Pancreas (tissue), 10 donors: Measurements from ENCODE around the gene CATSPERE. TPM values are rescaled to one million over a fixed set of nuclear protein-coding genes. Genes with fewer than 3 reads are reported as not detected.
"Not testable (repeated sequence)": the region's sequence is repeated elsewhere in the genome, so short reads cannot be mapped to it uniquely, and the experiment has no call there.

ENCODE experiments used
- ATAC-seq, 4 donors: fragments of 200-7000 bp; cut with Tn5 transposase; one replicate each; pipeline versions ENCODE4 v1.8.0 to v1.9.1; 2020; ENCODE audit warnings: mild to moderate bottlenecking in 4 of 4, moderate library complexity in 4 of 4
- DNase-seq, 6 donors: peaks; one replicate each; pipeline ENCODE4 v3.0.0-alpha.2; 2020
- FAIRE-seq: peaks from 2 replicates; lab custom pipeline; 2012; peaks lifted over from hg19 to GRCh38; lab: Jason Lieb, UNC
- H3K27ac ChIP-seq, 4 donors: fragments of 200-600 bp; sonication (generic); 1 replicate in 3 of 4; 2 replicates in 1 of 4; pipeline versions ENCODE4 v1.5.0 to v1.8.0; 2020
- H3K27me3 ChIP-seq, 4 donors: fragments of 200-600 bp; one replicate each; pipeline ENCODE4 v1.8.0; 2021
- H3K36me3 ChIP-seq, 3 donors: fragments of 200-600 bp; sonication (generic) in 1 of 3; one replicate each; pipeline versions ENCODE4 v1.5.0 to v1.8.0; 2020 to 2021
- H3K4me1 ChIP-seq, 3 donors: fragments of 200-600 bp; one replicate each; pipeline ENCODE4 v1.8.0; 2021
- H3K4me3 ChIP-seq, 4 donors: fragments of 200-600 bp; sonication (generic) in 2 of 4; one replicate each; pipeline versions ENCODE4 v1.5.0 to v1.8.0; 2020 to 2021
- H3K9me3 ChIP-seq, 4 donors: fragments of 200-600 bp; one replicate each; pipeline ENCODE4 v1.8.0; 2021
- WGBS, 2 donors: extraction: QIAGEN DNeasy Blood & Tissue Kit; methylation state at CpG; one replicate each; pipeline ENCODE4 v1.1.7; 2013; 5-methylcytosine and 5-hydroxymethylcytosine counted together
- intact Hi-C, 3 donors: fragments of 100-400 bp; cut with DNase I; formaldehyde crosslinking; loops; one replicate each; pipeline versions ENCODE4 v1.11.1 to v1.14.2; 2022
- polyA plus RNA-seq, 2 donors: library from polyadenylated mRNA; stranded (reverse); fragments of 200-250 nt; gene quantifications; one replicate each; pipeline ENCODE4 v1.2.3, GENCODE V29; 2013
- total RNA-seq, 6 donors: library from RNA; stranded (reverse); fragmentation: NEBNext Ultra II Directional in 4 of 6; extraction: Animal tissue kit (Norgen Biotek cat#: 25700) in 4 of 6; gene quantifications; one replicate each; pipeline versions ENCODE4 v1.2.1 to v1.2.4, GENCODE V29; 2021 to 2023
- TF ChIP-seq, protein P1 (sequence below), 4 donors: fragments of 200-600 bp; sonication (generic) in 3 of 4; IDR thresholded peaks; one replicate each; pipeline versions ENCODE4 v1.5.0 to v1.8.0; 2021; ENCODE audit warnings: antibody characterized with exemption in 4 of 4
- donor health status: healthy with polysubstance abuse.
- donor health status: DM: no; HTN: no; CAD: no; lungs with moderate emphysema.
- donor health status: DM: no; HTN: no; CAD: no.
- donor health status: control.
- donor health status: control.
- donor health status: Bipolar disorder and iron deficiency.
- donor health status: DM: yes; HTN: yes; CAD: no.
- donor health status: DM: no; HTN: no; CAD: no.
- donor health status: DM: no; HTN: no; CAD: no.
- donor health status: DM: yes; HTN: yes; CAD: no.

The CATSPERE gene
- total and polyA plus RNA-seq, 8 donors: 0.19 to 1.2 (median 0.57) TPM

DNA sequence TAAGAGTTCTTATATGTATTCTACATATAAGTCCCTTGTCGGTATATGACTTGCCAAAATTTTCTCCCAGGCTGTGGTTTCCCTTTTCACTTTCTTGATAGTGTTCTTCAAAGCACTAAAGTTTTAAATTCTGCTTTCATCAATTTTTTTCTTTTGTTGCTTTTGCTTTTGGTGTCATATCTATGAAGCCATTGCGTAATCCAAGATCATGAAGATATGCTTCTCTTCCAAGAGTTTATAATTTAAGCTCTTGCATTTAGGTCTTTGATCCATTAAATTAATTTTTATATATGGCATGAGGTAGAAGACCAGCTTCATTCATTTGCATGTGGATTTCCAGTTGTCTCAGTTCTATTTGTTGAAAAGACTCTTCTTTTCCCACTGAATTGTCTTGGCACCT lies 214.1 kb downstream of the CATSPERE start:
- Histone ChIP-seq H3K4me3 (no peak overlapping the region), H3K9me3 (no peaks in the 10 kb centered on the region), H3K27me3 (no peaks in the 10 kb centered on the region), H3K27ac (no peak overlapping the region), H3K36me3 (no peaks in the 10 kb centered on the region), H3K4me1 (peaks cover 0 to 3% (median 0%) of the 10 kb centered on the region in 3 donors)
- 96 to 99% methylated on average over 2 of the region's 2 CpGs for WGBS, 2 donors
- no peak for FAIRE-seq
- DNase-seq: no peak
- TF ChIP-seq, protein P1, sequence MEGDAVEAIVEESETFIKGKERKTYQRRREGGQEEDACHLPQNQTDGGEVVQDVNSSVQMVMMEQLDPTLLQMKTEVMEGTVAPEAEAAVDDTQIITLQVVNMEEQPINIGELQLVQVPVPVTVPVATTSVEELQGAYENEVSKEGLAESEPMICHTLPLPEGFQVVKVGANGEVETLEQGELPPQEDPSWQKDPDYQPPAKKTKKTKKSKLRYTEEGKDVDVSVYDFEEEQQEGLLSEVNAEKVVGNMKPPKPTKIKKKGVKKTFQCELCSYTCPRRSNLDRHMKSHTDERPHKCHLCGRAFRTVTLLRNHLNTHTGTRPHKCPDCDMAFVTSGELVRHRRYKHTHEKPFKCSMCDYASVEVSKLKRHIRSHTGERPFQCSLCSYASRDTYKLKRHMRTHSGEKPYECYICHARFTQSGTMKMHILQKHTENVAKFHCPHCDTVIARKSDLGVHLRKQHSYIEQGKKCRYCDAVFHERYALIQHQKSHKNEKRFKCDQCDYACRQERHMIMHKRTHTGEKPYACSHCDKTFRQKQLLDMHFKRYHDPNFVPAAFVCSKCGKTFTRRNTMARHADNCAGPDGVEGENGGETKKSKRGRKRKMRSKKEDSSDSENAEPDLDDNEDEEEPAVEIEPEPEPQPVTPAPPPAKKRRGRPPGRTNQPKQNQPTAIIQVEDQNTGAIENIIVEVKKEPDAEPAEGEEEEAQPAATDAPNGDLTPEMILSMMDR (IDR thresholded peaks at IDR 0.05): no peak
- intact Hi-C loops: no loop called here
- ATAC-seq: no peak

DNA sequence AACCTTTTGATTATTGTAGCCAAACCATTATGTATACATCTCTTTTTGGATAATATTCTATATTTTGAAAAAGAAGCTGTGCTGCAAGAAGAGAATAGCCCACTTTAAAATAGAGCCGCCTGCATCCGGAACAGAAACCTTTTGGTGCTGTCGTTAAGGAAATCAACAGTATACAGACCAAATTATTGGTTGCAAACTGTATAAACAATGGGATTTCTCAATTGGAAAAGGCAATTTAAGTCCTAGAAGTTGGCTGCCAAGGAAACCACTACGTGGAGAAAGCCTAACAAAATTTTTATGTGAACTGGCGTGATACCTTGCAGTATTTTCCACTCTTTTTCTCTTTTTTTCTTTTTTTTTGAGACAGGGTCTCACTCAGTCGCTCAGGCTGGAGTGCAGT lies 217.6 kb downstream of the CATSPERE start:
- H3K27ac ChIP-seq: no peak overlapping the region
- FAIRE-seq (no peak), ATAC-seq (no peak), DNase-seq (no peak)
- no peaks in the 10 kb centered on the region for H3K27me3 ChIP-seq
- TF ChIP-seq, protein P1 (IDR thresholded peaks at IDR 0.05): no peak
- H3K4me1 ChIP-seq: peaks cover 0 to 3% (median 0%) of the 10 kb centered on the region in 3 donors
- intact Hi-C loops: no loop called here
- 68 to 79% methylated on average over 6 of the region's 6 CpGs for WGBS, 2 donors
- H3K36me3 ChIP-seq: no peaks in the 10 kb centered on the region
- H3K4me3 ChIP-seq: no peak overlapping the region
- no peaks in the 10 kb centered on the region for H3K9me3 ChIP-seq

DNA sequence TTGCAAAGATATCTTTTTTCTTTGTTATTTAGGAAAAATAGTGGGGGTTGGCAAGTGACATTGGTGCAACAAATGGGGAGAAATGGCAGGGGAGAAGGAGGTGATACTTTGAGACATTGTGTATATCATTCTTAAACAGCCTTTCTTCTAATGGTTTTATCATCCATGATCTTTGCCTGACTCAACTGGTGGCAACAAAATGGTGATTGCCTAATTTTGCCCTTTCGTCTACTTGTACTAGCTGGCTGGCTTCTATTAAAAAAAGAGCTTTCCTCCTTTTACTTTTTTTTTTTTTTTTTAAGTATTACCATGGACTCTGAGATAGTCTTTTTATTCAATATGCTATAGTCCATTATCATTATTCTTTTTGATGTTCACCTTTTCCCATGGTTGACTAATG lies 219.6 kb downstream of the CATSPERE start:
- H3K36me3 ChIP-seq: no peaks in the 10 kb centered on the region
- FAIRE-seq (no peak), ATAC-seq (no peak), DNase-seq (no peak)
- peaks cover 0 to 3% (median 0%) of the 10 kb centered on the region in 3 donors for H3K4me1 ChIP-seq
- no peaks in the 10 kb centered on the region for H3K9me3 ChIP-seq
- intact Hi-C loops: no loop called here
- H3K27ac ChIP-seq: no peak overlapping the region
- no peak overlapping the region for H3K4me3 ChIP-seq
- 94 to 98% methylated on average over 1 of the region's 1 CpG for WGBS, 2 donors
- no peaks in the 10 kb centered on the region for H3K27me3 ChIP-seq
- TF ChIP-seq, protein P1 (IDR thresholded peaks at IDR 0.05): no peak

DNA sequence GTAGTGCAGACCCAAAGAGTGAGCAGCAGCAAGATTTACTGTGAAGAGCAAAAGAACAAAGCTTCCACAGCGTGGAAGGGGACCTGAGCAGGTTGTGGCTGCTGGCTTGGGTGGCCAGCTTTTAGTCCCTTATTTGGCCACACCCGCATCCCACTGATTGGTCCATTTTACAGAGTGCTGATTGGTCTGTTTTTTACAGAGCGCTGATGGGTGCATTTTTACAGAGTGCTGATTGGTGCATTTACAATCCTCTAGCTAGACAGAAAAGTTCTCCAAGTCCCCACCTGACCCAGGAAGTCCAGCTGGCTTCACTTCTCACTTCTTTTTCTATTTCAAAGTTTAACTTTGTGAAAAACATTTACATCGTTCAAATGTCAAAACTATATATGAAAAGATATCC lies 221.0 kb downstream of the CATSPERE start:
- H3K4me3 ChIP-seq, FAIRE-seq, intact Hi-C loops, ATAC-seq, DNase-seq, H3K27me3 ChIP-seq, H3K4me1 ChIP-seq, H3K27ac ChIP-seq, H3K9me3 ChIP-seq, H3K36me3 ChIP-seq: not testable (repeated sequence)
- WGBS, 2 donors: 92 to 93% methylated on average over 4 of the region's 4 CpGs

Other genes starting within 250 kb of the CATSPERE start
- gene ADSS2, start 9.4 kb upstream of the CATSPERE start, total RNA-seq: 10 to 100 TPM; 10.7 to 21.9 (median 14.5) TPM
- gene ADSS2, start 9.4 kb upstream of the CATSPERE start, polyA plus RNA-seq: 10 to 100 TPM in 1 of 2 donors, 1 to 10 TPM in 1; 8.6 to 15.0 TPM
- 10 to 100 TPM in 1 of 6 donors, 1 to 10 TPM in 5; 4.9 to 13.2 (median 8.1) TPM for gene DESI2, start 191.9 kb downstream of the CATSPERE start, total RNA-seq
- gene DESI2, start 191.9 kb downstream of the CATSPERE start, polyA plus RNA-seq: 1 to 10 TPM; 5.1 to 5.3 TPM